Neutrophil (primary cell): ENCODE data around the gene CSF1R.

Experiments used
- H3K27ac ChIP-seq: fragments of 200-600 bp; sonication (generic); 2 replicates; pipeline ENCODE4 v1.5.1; 2016; ENCODE audit warnings: mild to moderate bottlenecking, moderate library complexity
- H3K27me3 ChIP-seq: fragments of 200-600 bp; sonication (generic); 2 replicates; pipeline ENCODE4 v1.6.0; 2016; ENCODE audit warnings: mild to moderate bottlenecking
- H3K36me3 ChIP-seq: fragments of 200-600 bp; sonication (generic); 2 replicates; pipeline ENCODE4 v1.5.1; 2017
- H3K4me1 ChIP-seq, 2 experiments: fragments of 200-600 bp in 1 of 2; sonication (generic) in 1 of 2; 1 replicate in 1 of 2; 2 replicates in 1 of 2; pipeline versions ENCODE4 v1.5.1 to v1.6.1; 2013 to 2016; ENCODE audit warnings: low read depth in 1 of 2, low read length in 1 of 2, mild to moderate bottlenecking in 1 of 2, moderate library complexity in 1 of 2; ENCODE audit not compliant: control insufficient read depth in 1 of 2, insufficient read depth in 1 of 2
- H3K4me3 ChIP-seq, 2 experiments: fragments of 200-600 bp in 1 of 2; sonication (generic) in 1 of 2; 1 replicate in 1 of 2; 2 replicates in 1 of 2; pipeline ENCODE4 v1.5.1; 2013 to 2016; ENCODE audit warnings: low read depth in 1 of 2, low read length in 1 of 2, mild to moderate bottlenecking in 1 of 2, moderate library complexity in 1 of 2
- H3K9me3 ChIP-seq: fragments of 200-600 bp; sonication (generic); 2 replicates; pipeline ENCODE4 v1.5.1; 2016
- CTCF ChIP-seq: fragments of 200-600 bp; sonication (generic); IDR thresholded peaks from 2 replicates; pipeline ENCODE4 v1.5.1; 2016; ENCODE audit warnings: antibody characterized with exemption

CSF1R gene

DNA sequence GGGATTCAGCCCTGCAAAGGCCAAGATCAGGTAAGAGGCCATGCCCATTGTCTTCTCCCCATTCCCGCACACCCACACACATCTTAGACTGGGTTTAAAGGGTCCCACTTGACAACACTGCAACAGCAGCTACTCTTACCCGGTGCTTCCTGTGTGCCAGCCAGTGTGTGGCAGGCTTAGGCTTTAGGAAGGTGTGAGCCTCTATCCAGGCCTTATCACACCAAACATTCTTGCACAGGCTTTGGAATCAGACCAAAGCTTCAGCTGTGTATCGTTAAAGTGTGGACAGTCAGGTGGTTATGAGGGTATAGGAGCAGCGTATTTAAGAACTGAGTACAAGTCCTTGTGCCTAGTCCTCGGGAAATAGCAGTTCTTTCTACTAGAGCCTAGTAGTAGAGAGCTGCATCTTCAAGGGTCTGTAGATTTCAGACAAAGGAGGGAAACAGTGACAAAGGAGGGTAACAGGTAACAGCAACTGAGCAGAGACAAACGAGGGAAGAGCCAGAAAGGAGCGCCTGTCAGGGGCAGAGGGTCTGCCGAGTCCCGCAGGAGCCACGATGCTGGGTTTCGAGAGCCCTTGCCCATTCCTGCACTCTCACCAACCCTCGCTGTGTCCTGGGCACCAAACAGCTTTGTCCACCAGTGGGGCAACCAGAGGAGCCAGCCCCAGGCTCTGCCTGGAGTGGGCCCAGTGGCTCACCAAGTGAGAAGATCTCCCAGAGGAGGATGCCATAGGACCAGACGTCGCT, 30.9 kb downstream of the CSF1R start:
- no peak for TF ChIP-seq CTCF
- Histone ChIP-seq H3K4me1 (peaks cover 0 to 2% of the 10 kb centered on the region in 2 experiments), H3K9me3 (no peaks in the 10 kb centered on the region), H3K4me3 (no peak overlapping the region), H3K27ac (no peak overlapping the region), H3K27me3 (no peaks in the 10 kb centered on the region), H3K36me3 (peaks cover 99% of the 10 kb centered on the region)

DNA sequence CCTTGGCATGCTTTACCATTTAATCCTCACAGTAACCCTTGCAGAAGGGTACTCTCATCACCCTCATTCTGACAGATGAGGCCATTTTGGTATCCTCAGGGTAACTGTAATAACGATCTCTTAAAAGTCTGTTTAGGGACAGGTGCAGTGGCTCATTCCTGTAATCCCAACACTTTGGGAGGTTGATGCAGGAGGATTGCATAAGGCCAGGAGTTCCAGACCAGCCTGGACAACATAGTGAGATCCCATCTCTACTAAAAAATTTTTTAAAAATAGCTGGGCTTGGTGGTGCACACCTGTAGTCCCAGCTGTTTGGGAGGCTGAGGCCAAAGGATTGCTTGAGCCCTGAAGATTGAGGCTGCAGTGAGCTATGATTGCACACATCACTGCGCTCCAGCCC, 31.8 kb downstream of the CSF1R start:
- Histone ChIP-seq H3K27ac (no peak overlapping the region), H3K4me3 (no peak overlapping the region), H3K9me3 (no peaks in the 10 kb centered on the region), H3K27me3 (no peaks in the 10 kb centered on the region), H3K36me3 (peaks cover 100% of the 10 kb centered on the region), H3K4me1 (peaks cover 0 to 2% of the 10 kb centered on the region in 2 experiments)
- no peak for TF ChIP-seq CTCF

DNA sequence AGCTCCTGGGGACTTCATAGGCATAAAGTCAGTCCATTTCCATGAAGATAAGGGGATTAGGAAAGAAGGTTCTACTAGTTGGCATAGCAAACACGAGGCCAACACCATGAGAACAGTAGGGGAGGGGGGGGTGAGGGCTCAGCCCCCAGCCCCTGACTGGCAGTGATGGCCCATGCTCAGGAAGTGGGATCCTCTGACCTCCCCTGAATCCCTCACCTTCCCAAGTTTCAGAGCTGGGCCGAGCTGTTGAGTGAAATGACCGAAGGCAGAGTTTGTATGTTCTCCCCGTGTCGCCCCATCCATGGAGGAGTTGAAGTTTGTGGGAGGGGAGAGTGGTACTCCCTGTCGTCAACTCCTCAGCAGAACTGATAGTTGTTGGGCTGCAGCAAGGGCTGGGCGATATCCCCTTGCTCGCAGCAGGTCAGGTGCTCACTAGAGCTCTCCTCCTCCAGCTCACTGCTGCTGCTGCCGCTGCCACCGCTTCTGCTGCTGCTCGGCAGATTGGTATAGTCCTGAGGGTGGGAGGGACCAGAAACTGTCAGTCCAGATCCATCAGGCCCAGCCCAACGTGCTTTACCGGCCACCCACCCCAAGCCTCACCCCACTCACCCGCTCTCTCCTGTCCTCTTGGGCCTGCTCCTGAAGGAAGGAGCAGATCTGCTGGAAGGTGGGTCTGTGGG, 32.5 kb downstream of the CSF1R start:
- no peaks in the 10 kb centered on the region for H3K27me3 ChIP-seq
- H3K4me3 ChIP-seq: no peak overlapping the region
- peaks cover 100% of the 10 kb centered on the region for H3K36me3 ChIP-seq
- no peak for TF ChIP-seq CTCF
- no peaks in the 10 kb centered on the region for H3K9me3 ChIP-seq
- H3K4me1 ChIP-seq: peaks cover 0 to 2% of the 10 kb centered on the region in 2 experiments
- no peak overlapping the region for H3K27ac ChIP-seq

DNA sequence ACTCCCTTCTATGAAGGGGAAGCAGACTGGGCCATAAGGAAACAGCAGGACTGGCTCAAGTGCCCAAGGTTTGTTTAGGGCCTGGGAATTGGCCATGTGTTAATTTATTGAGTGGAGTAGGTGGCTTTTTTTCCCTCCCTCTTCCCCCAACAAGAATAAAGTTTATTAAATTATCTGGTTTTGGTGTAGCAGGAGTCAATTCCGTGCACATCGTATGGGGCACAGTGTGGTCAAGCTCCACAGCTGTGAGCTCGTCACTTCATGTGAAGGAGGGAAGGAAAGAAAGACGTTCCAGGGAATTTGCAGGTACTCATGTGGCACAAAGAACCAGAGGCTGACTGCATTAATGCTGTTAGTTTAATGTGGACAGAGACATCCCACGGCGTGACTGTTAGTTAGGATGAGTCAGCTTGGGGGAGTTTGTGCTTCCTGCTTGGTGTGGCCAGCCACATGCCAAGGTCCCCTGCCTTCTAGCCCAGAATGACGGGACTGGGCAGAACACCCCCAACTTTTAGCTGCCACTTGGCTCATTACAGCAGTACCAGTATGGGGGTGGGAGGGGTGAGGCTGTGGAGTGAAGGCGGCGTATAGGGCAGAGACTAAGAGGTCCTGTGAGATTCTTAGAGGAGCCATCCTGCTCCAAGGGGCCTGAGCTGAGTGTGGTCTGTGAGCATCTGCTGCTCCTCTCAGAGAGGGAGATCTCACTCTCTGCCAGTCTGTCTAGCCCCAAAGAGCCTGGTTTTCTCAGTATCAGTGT, 33.2 kb downstream of the CSF1R start:
- peaks cover 100% of the 10 kb centered on the region for H3K36me3 ChIP-seq
- H3K4me1 ChIP-seq: no peaks in the 10 kb centered on the region
- no peaks in the 10 kb centered on the region for H3K27me3 ChIP-seq
- H3K27ac ChIP-seq: no peak overlapping the region
- H3K4me3 ChIP-seq: no peak overlapping the region
- TF ChIP-seq CTCF: no peak
- no peaks in the 10 kb centered on the region for H3K9me3 ChIP-seq

DNA sequence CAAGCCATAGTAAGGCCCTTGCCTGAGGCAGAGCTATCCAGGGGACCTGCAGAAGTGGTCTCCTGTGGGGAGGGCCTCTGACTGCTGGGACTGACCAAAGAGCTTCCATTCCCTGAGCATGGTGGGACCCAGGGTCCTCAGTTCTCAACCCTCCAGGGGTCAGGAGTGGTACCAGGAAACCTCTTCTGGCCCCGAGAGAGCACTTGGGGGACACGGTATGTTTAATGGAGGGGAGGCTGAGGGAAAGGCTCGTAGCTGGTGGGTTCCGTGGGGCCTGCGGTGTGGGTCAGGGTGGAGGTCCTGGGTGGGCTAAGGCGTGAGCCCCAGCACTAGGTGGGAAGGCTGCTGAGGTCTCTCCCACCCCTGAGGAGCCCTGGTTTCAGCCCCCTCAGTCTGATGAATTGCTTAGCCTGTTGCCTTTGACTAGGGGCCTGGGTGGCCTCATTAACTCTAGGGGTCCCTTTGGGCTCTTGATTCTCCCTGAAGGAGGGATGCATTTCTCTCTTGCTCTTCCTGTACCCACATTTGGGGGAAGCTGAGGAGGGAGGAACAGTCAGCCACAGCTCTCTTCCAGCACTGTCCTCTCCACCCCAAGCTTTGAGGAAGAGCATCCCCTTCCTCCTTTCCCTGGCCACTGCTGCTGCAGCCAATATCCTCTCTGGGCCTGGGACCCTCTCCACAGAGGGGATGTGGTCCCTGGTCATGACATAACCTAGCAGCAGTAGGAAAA, 34.0 kb downstream of the CSF1R start:
- Histone ChIP-seq H3K36me3 (peaks cover 100% of the 10 kb centered on the region), H3K4me1 (no peaks in the 10 kb centered on the region), H3K9me3 (no peaks in the 10 kb centered on the region), H3K27me3 (no peaks in the 10 kb centered on the region), H3K4me3 (no peak overlapping the region), H3K27ac (no peak overlapping the region)
- TF ChIP-seq CTCF: no peak
